Pancreas (tissue), 10 donors: ENCODE data around the gene GCM1. TPM values are rescaled to one million over a fixed set of nuclear protein-coding genes. Genes with fewer than 3 reads are reported as not detected.
"Not testable (repeated sequence)": the region's sequence is repeated elsewhere in the genome, so short reads cannot be mapped to it uniquely, and the experiment has no call there.

Experiments
- ATAC-seq, 4 donors: fragments of 200-7000 bp; cut with Tn5 transposase; one replicate each; pipeline versions ENCODE4 v1.8.0 to v1.9.1; 2020; ENCODE audit warnings: mild to moderate bottlenecking in 4 of 4, moderate library complexity in 4 of 4
- DNase-seq, 6 donors: peaks; one replicate each; pipeline ENCODE4 v3.0.0-alpha.2; 2020
- FAIRE-seq: peaks from 2 replicates; lab custom pipeline; 2012; peaks lifted over from hg19 to GRCh38; lab: Jason Lieb, UNC
- H3K27ac ChIP-seq, 4 donors: fragments of 200-600 bp; sonication (generic); 1 replicate in 3 of 4; 2 replicates in 1 of 4; pipeline versions ENCODE4 v1.5.0 to v1.8.0; 2020
- H3K27me3 ChIP-seq, 4 donors: fragments of 200-600 bp; one replicate each; pipeline ENCODE4 v1.8.0; 2021
- H3K36me3 ChIP-seq, 3 donors: fragments of 200-600 bp; sonication (generic) in 1 of 3; one replicate each; pipeline versions ENCODE4 v1.5.0 to v1.8.0; 2020 to 2021
- H3K4me1 ChIP-seq, 3 donors: fragments of 200-600 bp; one replicate each; pipeline ENCODE4 v1.8.0; 2021
- H3K4me3 ChIP-seq, 4 donors: fragments of 200-600 bp; sonication (generic) in 2 of 4; one replicate each; pipeline versions ENCODE4 v1.5.0 to v1.8.0; 2020 to 2021
- H3K9me3 ChIP-seq, 4 donors: fragments of 200-600 bp; one replicate each; pipeline ENCODE4 v1.8.0; 2021
- WGBS, 2 donors: extraction: QIAGEN DNeasy Blood & Tissue Kit; methylation state at CpG; one replicate each; pipeline ENCODE4 v1.1.7; 2013; 5-methylcytosine and 5-hydroxymethylcytosine counted together
- intact Hi-C, 3 donors: fragments of 100-400 bp; cut with DNase I; formaldehyde crosslinking; loops; one replicate each; pipeline versions ENCODE4 v1.11.1 to v1.14.2; 2022
- polyA plus RNA-seq, 2 donors: library from polyadenylated mRNA; stranded (reverse); fragments of 200-250 nt; gene quantifications; one replicate each; pipeline ENCODE4 v1.2.3, GENCODE V29; 2013
- total RNA-seq, 6 donors: library from RNA; stranded (reverse); fragmentation: NEBNext Ultra II Directional in 4 of 6; extraction: Animal tissue kit (Norgen Biotek cat#: 25700) in 4 of 6; gene quantifications; one replicate each; pipeline versions ENCODE4 v1.2.1 to v1.2.4, GENCODE V29; 2021 to 2023
- TF ChIP-seq, protein P1 (sequence below), 4 donors: fragments of 200-600 bp; sonication (generic) in 3 of 4; IDR thresholded peaks; one replicate each; pipeline versions ENCODE4 v1.5.0 to v1.8.0; 2021; ENCODE audit warnings: antibody characterized with exemption in 4 of 4
- donor health status: healthy with polysubstance abuse.
- donor health status: DM: no; HTN: no; CAD: no; lungs with moderate emphysema.
- donor health status: DM: no; HTN: no; CAD: no.
- donor health status: control.
- donor health status: control.
- donor health status: Bipolar disorder and iron deficiency.
- donor health status: DM: yes; HTN: yes; CAD: no.
- donor health status: DM: no; HTN: no; CAD: no.
- donor health status: DM: no; HTN: no; CAD: no.
- donor health status: DM: yes; HTN: yes; CAD: no.

GCM1 gene
- total and polyA plus RNA-seq, 8 donors = not detected

DNA sequence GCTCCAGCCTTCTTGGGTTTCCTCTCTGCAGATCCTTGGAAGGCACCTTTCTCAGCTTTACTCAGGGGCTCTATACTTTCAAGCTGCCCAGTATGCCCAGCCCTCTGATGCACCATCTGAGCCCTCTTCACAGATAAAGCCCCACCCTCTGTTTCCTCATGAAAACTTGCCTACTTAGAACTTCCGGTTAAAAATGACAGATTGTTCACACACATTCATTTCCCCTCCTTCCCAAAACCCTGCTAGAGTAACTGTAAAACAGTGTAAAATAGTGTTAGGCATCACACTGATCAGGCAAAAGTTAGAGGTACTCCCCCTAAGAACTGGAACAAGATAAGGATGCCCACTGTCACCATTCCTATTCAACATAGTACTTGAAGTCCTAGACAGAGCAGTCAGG, 14.0 kb upstream of the GCM1 start:
- Histone ChIP-seq H3K27me3 (no peaks in the 10 kb centered on the region), H3K9me3 (no peaks in the 10 kb centered on the region), H3K4me1 (no peaks in the 10 kb centered on the region), H3K4me3 (no peak overlapping the region), H3K36me3 (no peaks in the 10 kb centered on the region), H3K27ac (no peak overlapping the region)
- 73 to 74% methylated on average over 1 of the region's 1 CpG for WGBS, 2 donors
- TF ChIP-seq, protein P1, sequence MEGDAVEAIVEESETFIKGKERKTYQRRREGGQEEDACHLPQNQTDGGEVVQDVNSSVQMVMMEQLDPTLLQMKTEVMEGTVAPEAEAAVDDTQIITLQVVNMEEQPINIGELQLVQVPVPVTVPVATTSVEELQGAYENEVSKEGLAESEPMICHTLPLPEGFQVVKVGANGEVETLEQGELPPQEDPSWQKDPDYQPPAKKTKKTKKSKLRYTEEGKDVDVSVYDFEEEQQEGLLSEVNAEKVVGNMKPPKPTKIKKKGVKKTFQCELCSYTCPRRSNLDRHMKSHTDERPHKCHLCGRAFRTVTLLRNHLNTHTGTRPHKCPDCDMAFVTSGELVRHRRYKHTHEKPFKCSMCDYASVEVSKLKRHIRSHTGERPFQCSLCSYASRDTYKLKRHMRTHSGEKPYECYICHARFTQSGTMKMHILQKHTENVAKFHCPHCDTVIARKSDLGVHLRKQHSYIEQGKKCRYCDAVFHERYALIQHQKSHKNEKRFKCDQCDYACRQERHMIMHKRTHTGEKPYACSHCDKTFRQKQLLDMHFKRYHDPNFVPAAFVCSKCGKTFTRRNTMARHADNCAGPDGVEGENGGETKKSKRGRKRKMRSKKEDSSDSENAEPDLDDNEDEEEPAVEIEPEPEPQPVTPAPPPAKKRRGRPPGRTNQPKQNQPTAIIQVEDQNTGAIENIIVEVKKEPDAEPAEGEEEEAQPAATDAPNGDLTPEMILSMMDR (IDR thresholded peaks at IDR 0.05) = no peak
- no peak for DNase-seq
- no peak for ATAC-seq
- intact Hi-C loops = loop anchor here in 1 of 3 donors (5.0 kb wide), 1 partner anchor 320 kb away; no protein-coding TSS in a partner anchor
- FAIRE-seq = no peak

DNA sequence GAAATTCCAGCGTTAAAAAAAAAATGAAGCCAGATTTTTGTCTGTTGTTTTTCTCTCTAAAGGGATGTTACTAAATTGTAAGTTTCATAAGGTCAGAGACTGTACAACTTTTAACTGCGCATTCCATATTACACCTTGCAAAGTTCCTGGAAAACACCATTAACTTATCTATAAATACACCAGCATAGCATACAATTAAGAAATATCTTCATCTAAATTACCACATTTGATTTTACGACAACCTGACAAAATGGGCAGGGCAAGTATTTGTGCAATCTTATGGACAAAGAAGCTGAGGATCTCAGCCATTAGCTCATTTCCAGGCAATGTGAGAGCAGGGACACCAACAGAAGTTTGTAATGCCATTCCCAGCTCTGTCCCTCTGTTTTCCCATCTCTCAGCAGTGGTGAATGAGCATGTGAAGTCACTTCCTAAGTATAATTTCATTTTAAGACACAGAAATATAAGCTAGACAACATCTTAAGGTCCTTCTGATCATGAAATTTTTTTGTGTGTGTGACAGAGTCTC, 12.9 kb upstream of the GCM1 start:
- DNase-seq = no peak
- no peak for ATAC-seq
- Histone ChIP-seq H3K36me3 (no peaks in the 10 kb centered on the region), H3K27ac (no peak overlapping the region), H3K4me3 (no peak overlapping the region), H3K9me3 (no peaks in the 10 kb centered on the region), H3K27me3 (no peaks in the 10 kb centered on the region), H3K4me1 (no peaks in the 10 kb centered on the region)
- TF ChIP-seq, protein P1 (IDR thresholded peaks at IDR 0.05) = no peak
- FAIRE-seq = no peak
- intact Hi-C loops = loop anchor here in 1 of 3 donors (5.0 kb wide), 1 partner anchor 321 kb away; no protein-coding TSS in a partner anchor
- 72 to 79% methylated on average over 3 of the region's 3 CpGs for WGBS, 2 donors

DNA sequence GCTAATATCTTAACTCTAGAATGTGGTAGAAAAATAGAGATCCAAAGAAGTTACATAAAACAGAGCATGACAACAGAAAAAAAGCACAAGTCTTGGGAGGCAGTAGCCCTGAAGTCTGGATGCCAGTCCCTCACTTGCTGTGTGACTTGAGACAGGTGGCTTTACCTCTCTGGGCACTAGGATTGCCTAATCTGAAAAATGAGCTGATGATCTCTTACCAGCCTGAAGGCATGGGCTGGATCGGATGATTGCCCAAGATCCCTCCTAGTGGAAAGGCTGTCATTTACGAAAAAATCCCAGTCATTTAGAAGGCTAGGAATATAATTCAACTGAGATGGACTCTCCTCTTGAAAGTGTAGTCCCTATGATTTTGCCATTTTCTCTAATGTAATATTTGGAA, 10.9 kb upstream of the GCM1 start:
- 43 to 49% methylated on average over 2 of the region's 2 CpGs for WGBS, 2 donors
- H3K27ac ChIP-seq = no peak overlapping the region

DNA sequence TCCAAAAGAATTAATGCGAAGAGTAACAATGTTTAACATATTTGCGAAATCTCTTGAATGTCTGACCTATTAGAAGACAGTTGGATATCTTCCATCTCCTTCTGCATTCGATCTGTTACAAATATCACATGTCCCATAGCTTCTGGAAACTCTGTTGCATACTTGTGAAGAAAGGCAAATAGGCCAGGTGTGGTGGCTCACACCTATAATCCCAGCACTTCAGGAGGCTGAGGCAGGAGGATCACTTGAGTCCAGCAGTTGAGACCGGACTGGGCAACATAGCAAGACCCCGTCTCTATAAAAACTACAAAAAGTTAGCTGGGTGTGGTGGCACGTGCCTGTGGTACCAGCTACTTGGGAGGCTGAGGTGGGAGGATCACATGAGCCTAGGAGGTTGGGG, 9.4 kb upstream of the GCM1 start:
- H3K27ac ChIP-seq, FAIRE-seq, H3K36me3 ChIP-seq, H3K27me3 ChIP-seq, intact Hi-C loops, H3K9me3 ChIP-seq, DNase-seq, H3K4me1 ChIP-seq, ATAC-seq, H3K4me3 ChIP-seq: not testable (repeated sequence)
- 89 to 93% methylated on average over 6 of the region's 6 CpGs for WGBS, 2 donors

More for the DNA sequence above, 10.9 kb upstream of the GCM1 start:
- TF ChIP-seq, protein P1 (IDR thresholded peaks at IDR 0.05) = no peak
- intact Hi-C loops = no loop called here
- H3K9me3 ChIP-seq = no peaks in the 10 kb centered on the region
- no peak for ATAC-seq
- H3K4me3 ChIP-seq = no peak overlapping the region
- DNase-seq = no peak
- FAIRE-seq = no peak
- no peaks in the 10 kb centered on the region for H3K27me3 ChIP-seq
- no peaks in the 10 kb centered on the region for H3K4me1 ChIP-seq
- no peaks in the 10 kb centered on the region for H3K36me3 ChIP-seq

DNA sequence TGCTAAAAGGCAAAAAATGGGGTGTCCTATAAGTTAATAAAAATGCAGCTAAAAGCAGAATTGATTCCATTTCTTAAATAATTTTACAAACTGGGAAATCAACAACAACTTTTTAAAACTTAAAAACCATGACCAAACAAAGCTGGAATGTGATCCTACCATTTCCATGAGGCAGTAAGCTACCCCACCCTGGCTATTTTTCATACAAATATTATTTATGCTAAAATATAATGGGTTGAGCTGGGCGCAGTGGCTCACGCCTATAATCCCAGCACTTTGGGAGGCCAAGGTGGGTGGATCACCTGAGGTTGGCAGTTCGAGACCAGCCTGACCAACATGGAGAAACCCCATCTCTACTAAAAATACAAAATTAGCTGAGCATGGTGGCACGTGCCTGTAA, 6.6 kb upstream of the GCM1 start:
- H3K27ac ChIP-seq, H3K27me3 ChIP-seq, ATAC-seq, H3K9me3 ChIP-seq, H3K36me3 ChIP-seq, DNase-seq, H3K4me3 ChIP-seq, FAIRE-seq, intact Hi-C loops, H3K4me1 ChIP-seq: not testable (repeated sequence)
- WGBS, 2 donors = 86 to 90% methylated on average over 4 of the region's 4 CpGs

DNA sequence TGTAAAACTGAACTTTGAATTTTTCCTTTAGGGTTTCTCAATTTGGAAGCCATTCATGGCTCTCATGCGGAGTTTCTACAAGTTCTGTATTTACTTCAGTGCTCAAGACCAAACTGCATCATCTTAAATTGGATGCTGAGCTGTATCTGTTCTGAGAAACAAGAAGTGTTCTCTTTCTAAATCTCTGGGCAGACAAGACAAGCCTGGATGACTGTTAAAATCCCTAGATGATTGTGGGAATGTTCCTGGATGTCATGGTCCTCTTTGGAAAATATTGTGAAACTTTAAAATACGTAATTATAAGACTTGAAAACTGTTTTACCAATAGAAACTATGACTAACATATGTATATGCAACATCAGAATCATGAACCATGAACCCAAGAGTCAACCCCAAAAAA, 6.2 kb upstream of the GCM1 start:
- Histone ChIP-seq H3K27ac (no peak overlapping the region), H3K4me3 (no peak overlapping the region), H3K4me1 (no peaks in the 10 kb centered on the region), H3K27me3 (no peaks in the 10 kb centered on the region), H3K9me3 (no peaks in the 10 kb centered on the region), H3K36me3 (no peaks in the 10 kb centered on the region)
- intact Hi-C loops = no loop called here
- WGBS, 2 donors = 74 to 86% methylated on average over 2 of the region's 2 CpGs
- no peak for DNase-seq
- TF ChIP-seq, protein P1 (IDR thresholded peaks at IDR 0.05) = no peak
- no peak for FAIRE-seq
- peak in 1 of 4 donors; percentile 23 for ATAC-seq
